Smooth muscle cell (in vitro differentiated cells): ENCODE data around the gene PRXL2A. TPM values are rescaled to one million over a fixed set of nuclear protein-coding genes. Genes with fewer than 3 reads are reported as not detected.

ENCODE experiments used
- DNase-seq: peaks from one replicate; lab custom pipeline; 2025; ENCODE audit not compliant: unreplicated experiment; lab: John Stamatoyannopoulos, UW
- H2AFZ ChIP-seq: fragments of 200-600 bp; sonication (generic); 2 replicates; pipeline ENCODE4 v1.6.0; 2016; ENCODE audit warnings: antibody characterized with exemption, low read depth, mild to moderate bottlenecking
- H3F3A ChIP-seq: fragments of 200-600 bp; sonication (generic); 2 replicates; pipeline ENCODE4 v1.6.0; 2017; ENCODE audit warnings: antibody characterized with exemption, low read depth
- H3K27ac ChIP-seq: fragments of 200-600 bp; sonication (generic); 2 replicates; pipeline ENCODE4 v1.5.1; 2016; ENCODE audit warnings: low read depth, mild to moderate bottlenecking
- H3K27me3 ChIP-seq: fragments of 200-600 bp; sonication (generic); 2 replicates; pipeline ENCODE4 v1.6.1; 2016; ENCODE audit warnings: low read depth, mild to moderate bottlenecking
- H3K36me3 ChIP-seq: fragments of 200-600 bp; sonication (generic); 2 replicates; pipeline ENCODE4 v1.5.1; 2016; ENCODE audit warnings: low read depth
- H3K4me1 ChIP-seq: fragments of 200-600 bp; sonication (generic); 2 replicates; pipeline ENCODE4 v1.5.1; 2016; ENCODE audit warnings: low read depth
- H3K4me2 ChIP-seq: fragments of 200-600 bp; sonication (generic); 2 replicates; pipeline ENCODE4 v1.6.0; 2016; ENCODE audit warnings: mild to moderate bottlenecking
- H3K4me3 ChIP-seq: fragments of 200-600 bp; sonication (generic); 2 replicates; pipeline ENCODE4 v1.5.1; 2016; ENCODE audit warnings: mild to moderate bottlenecking
- H3K79me2 ChIP-seq: fragments of 200-600 bp; sonication (generic); 2 replicates; pipeline ENCODE4 v1.6.0; 2016; ENCODE audit warnings: low read depth, mild to moderate bottlenecking
- H3K9ac ChIP-seq: fragments of 200-600 bp; sonication (generic); 2 replicates; pipeline ENCODE4 v1.6.0; 2016; ENCODE audit warnings: low read depth
- H3K9me3 ChIP-seq: fragments of 200-600 bp; sonication (generic); replicated peaks from 2 replicates; pipeline ENCODE4 v1.5.1; 2016; ENCODE audit warnings: low read depth
- H4K20me1 ChIP-seq: fragments of 200-600 bp; sonication (generic); 2 replicates; pipeline ENCODE4 v1.6.0; 2016; ENCODE audit warnings: low read depth
- WGBS: methylation state at CpG from one replicate; pipeline ENCODE4 v1.1.7; 2016; ENCODE audit warnings: low lambda C conversion rate; 5-methylcytosine and 5-hydroxymethylcytosine counted together
- polyA plus RNA-seq: library from polyadenylated mRNA; unstranded; fragments of >200 nt; fragmentation: Nextera tagmentation; extraction: Ambion mirVana; gene quantifications from 2 replicates; pipeline ENCODE4 v1.2.1, GENCODE V29; 2016
- total RNA-seq: library from RNA; depleted of rRNA; stranded (reverse); fragments of >200 nt; gene quantifications from 2 replicates; pipeline ENCODE4 v1.2.3, GENCODE V29; 2014
- TF ChIP-seq, protein P1 (sequence below): fragments of 200-600 bp; sonication (generic); IDR thresholded peaks from 2 replicates; pipeline ENCODE4 v1.5.1; 2017; ENCODE audit warnings: borderline replicate concordance, mild to moderate bottlenecking, antibody characterized with exemption; ENCODE audit not compliant: insufficient read depth, poor library complexity, severe bottlenecking

PRXL2A gene
- total and polyA plus RNA-seq, 2 experiments from 2014 or later, result 28.8 to 80.0 TPM

DNA sequence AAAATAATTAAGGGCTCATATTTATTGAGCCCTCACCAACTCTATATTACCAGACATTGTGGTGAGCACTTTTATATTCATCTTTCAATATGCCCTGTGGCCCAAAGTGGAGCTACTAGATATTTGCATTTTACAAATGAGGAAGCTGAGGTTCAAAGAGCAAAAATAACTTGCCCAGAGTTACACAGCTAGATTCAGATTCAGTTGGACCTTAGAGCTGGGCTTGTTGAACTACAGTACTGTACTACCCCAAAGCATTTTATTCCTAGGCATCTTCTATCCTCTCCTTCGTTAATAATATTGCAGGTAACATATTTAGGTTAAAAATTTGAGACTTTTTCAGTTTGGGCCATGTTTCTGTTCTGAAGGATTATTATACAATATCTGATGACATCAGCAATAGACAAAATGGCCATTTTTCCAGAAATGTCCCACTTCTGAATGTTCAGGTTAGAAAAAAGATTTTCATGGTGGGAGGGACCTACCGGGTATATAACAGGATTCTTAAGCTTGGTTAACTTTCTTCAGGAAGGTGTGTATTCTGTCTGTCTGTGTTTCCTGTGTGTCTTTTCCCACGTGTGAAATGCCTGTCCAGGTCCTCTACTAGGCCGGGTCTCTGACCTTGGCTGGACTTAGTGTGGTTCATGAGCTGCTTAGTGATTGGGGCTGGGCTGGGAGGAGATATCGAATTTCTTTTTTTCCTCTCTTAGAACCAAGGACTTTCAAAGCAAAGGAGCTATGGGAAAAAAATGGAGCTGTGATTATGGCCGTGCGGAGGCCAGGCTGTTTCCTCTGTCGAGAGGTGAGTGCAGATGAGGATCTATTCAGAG lies 13.6 kb downstream of the PRXL2A start:
- no peak for DNase-seq
- peaks cover 24% of the 10 kb centered on the region for H4K20me1 ChIP-seq
- H3K4me2 ChIP-seq, result no peak overlapping the region
- H2AFZ ChIP-seq, result no peak overlapping the region
- H3K9me3 ChIP-seq, result no peaks in the 10 kb centered on the region
- H3F3A ChIP-seq, result no peaks in the 10 kb centered on the region
- H3K36me3 ChIP-seq, result peaks cover 4% of the 10 kb centered on the region
- no peak overlapping the region for H3K9ac ChIP-seq
- H3K79me2 ChIP-seq, result peaks cover 13% of the 10 kb centered on the region
- H3K4me1 ChIP-seq, result peaks cover 7% of the 10 kb centered on the region
- 94% methylated on average over 8 of the region's 8 CpGs for WGBS
- no peak overlapping the region for H3K27ac ChIP-seq
- TF ChIP-seq, protein P1, sequence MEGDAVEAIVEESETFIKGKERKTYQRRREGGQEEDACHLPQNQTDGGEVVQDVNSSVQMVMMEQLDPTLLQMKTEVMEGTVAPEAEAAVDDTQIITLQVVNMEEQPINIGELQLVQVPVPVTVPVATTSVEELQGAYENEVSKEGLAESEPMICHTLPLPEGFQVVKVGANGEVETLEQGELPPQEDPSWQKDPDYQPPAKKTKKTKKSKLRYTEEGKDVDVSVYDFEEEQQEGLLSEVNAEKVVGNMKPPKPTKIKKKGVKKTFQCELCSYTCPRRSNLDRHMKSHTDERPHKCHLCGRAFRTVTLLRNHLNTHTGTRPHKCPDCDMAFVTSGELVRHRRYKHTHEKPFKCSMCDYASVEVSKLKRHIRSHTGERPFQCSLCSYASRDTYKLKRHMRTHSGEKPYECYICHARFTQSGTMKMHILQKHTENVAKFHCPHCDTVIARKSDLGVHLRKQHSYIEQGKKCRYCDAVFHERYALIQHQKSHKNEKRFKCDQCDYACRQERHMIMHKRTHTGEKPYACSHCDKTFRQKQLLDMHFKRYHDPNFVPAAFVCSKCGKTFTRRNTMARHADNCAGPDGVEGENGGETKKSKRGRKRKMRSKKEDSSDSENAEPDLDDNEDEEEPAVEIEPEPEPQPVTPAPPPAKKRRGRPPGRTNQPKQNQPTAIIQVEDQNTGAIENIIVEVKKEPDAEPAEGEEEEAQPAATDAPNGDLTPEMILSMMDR, result no peak
- no peaks in the 10 kb centered on the region for H3K27me3 ChIP-seq
- H3K4me3 ChIP-seq, result no peak overlapping the region

DNA sequence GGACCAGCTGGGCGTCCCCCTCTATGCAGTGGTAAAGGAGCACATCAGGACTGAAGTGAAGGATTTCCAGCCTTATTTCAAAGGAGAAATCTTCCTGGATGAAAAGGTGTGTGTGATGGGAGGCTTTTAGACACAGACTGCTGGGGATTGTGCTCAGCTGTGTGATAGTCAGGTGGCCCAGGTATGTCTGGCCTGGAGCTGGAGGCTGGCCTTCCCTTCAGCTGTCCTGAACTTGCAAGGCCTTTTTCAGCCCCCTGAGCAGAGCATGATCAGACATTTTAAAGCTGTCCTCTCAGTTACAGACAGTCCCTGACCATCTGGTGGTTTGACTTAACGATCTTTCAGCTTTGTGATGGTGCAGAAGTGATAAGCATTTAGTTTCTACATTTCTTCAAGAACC lies 17.6 kb downstream of the PRXL2A start:
- Histone ChIP-seq H2AFZ (no peak overlapping the region), H3K36me3 (peaks cover 4% of the 10 kb centered on the region), H3K27me3 (no peaks in the 10 kb centered on the region), H3F3A (no peaks in the 10 kb centered on the region), H3K9ac (no peak overlapping the region), H3K9me3 (no peaks in the 10 kb centered on the region), H3K79me2 (no peaks in the 10 kb centered on the region), H3K27ac (no peak overlapping the region), H4K20me1 (no peaks in the 10 kb centered on the region), H3K4me1 (no peaks in the 10 kb centered on the region), H3K4me2 (no peak overlapping the region), H3K4me3 (no peak overlapping the region)
- TF ChIP-seq, protein P1, result no peak
- no peak for DNase-seq
- 93% methylated on average over 2 of the region's 2 CpGs for WGBS

DNA sequence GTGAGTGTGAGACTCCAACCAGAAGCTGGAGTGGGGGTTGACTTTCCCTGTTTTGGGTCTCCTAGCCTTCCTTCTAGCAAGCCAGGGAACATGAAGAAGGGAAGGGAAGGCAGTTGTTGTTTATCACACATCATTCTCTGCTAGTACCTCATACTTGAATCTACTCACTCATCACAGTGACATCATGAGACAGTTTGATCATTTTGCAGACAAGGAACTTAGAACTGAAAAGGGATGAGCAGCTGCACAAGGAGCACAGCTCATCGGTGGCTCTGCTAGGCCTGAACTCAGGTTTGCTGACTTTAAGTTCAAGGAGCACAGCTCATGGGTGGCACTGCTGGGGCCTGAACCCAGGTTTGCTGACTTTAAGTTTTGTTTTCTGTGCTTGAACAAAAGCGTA lies 19.2 kb downstream of the PRXL2A start:
- no peak for DNase-seq
- no peaks in the 10 kb centered on the region for H3K79me2 ChIP-seq
- TF ChIP-seq, protein P1, result no peak
- no peak overlapping the region for H2AFZ ChIP-seq
- H4K20me1 ChIP-seq, result no peaks in the 10 kb centered on the region
- H3K9me3 ChIP-seq, result no peaks in the 10 kb centered on the region
- H3K4me2 ChIP-seq, result no peak overlapping the region
- 95% methylated on average over 2 of the region's 2 CpGs for WGBS
- no peak overlapping the region for H3K27ac ChIP-seq
- H3K36me3 ChIP-seq, result no peaks in the 10 kb centered on the region
- no peaks in the 10 kb centered on the region for H3K4me1 ChIP-seq
- no peak overlapping the region for H3K9ac ChIP-seq
- no peaks in the 10 kb centered on the region for H3F3A ChIP-seq
- H3K4me3 ChIP-seq, result no peak overlapping the region
- no peaks in the 10 kb centered on the region for H3K27me3 ChIP-seq

DNA sequence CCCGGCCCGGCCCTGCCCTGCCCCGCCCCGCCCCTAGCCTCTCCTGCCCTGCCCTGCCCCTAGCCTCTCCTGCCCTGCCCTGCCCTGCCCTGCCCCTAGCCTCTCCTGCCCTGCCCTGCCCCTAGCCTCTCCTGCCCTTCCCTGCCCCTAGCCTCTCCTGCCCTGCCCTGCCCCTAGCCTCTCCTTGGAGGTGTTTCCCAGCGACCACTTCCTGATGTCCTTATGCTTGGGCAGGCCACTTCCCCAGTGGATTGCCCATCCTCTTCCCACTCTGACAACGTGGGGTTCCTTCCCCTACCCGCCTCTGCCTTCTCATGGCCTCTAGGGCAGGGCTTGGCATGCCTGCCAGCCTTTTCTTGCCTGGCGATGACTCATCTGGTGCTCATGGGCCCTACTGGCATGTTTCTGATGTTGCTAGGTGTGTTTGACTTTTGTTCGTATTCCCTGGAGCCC lies 21.2 kb downstream of the PRXL2A start:
- Histone ChIP-seq H3K27ac (no peak overlapping the region), H3K79me2 (no peaks in the 10 kb centered on the region), H3K9ac (no peak overlapping the region), H3F3A (no peaks in the 10 kb centered on the region), H3K36me3 (no peaks in the 10 kb centered on the region), H3K4me1 (no peaks in the 10 kb centered on the region), H3K9me3 (no peaks in the 10 kb centered on the region), H3K4me2 (no peak overlapping the region), H3K4me3 (no peak overlapping the region), H3K27me3 (no peaks in the 10 kb centered on the region), H4K20me1 (no peaks in the 10 kb centered on the region), H2AFZ (no peak overlapping the region)
- no peak for DNase-seq
- 86% methylated on average over 5 of the region's 9 CpGs for WGBS
- TF ChIP-seq, protein P1, result no peak
